BE2C (cell line): ENCODE results near the gene F2RL3.

Experiments used
- DNase-seq: peaks from one replicate; pipeline ENCODE4 v3.0.0-alpha.2; 2020
- H3K27me3 ChIP-seq: fragments of 250-450 bp; sonication (Bioruptor Pico); 2 replicates; pipeline ENCODE4 v1.5.1; 2020; ENCODE audit warnings: mild to moderate bottlenecking
- H3K36me3 ChIP-seq: fragments of 250-450 bp; sonication (Bioruptor Pico); 2 replicates; pipeline ENCODE4 v1.5.1; 2020; ENCODE audit warnings: mild to moderate bottlenecking
- H3K4me1 ChIP-seq: fragments of 250-450 bp; sonication (Bioruptor Pico); 2 replicates; pipeline ENCODE4 v1.5.1; 2020
- H3K4me3 ChIP-seq: 2 replicates; pipeline ENCODE4 v1.5.1; 2011; ENCODE audit warnings: low read depth, low read length
- H3K9me3 ChIP-seq: fragments of 250-450 bp; sonication (Bioruptor Pico); 2 replicates; pipeline ENCODE4 v1.5.1; 2020
- TF ChIP-seq, protein P1 (sequence below): IDR thresholded peaks from 2 replicates; pipeline ENCODE4 v1.5.1; 2012; ENCODE audit warnings: mild to moderate bottlenecking, low read depth, low read length

The F2RL3 gene

DNA sequence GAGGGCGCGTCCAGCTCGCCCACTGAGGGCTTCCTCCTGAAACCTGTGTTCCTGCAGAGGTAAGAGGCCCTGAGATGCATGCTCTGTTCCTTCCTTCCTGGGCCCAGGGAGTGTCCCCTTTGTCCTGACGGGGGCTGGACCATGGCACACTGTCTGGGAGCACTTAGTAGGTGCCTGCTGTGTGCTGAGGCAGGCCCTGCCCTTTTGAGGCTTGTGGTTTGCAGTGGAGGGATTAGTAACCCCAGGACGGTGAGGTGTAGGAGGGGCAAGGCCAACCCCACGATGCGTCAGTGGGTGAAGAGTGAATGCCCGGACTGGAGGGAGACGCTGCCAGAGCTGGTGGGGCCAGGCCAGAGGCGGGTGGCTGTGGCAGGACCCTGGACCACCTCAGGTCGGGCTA lies 11.2 kb upstream of the F2RL3 start:
- no peak overlapping the region for H3K4me3 ChIP-seq
- H3K27me3 ChIP-seq = no peaks in the 10 kb centered on the region
- no peaks in the 10 kb centered on the region for H3K9me3 ChIP-seq
- no peaks in the 10 kb centered on the region for H3K4me1 ChIP-seq
- H3K36me3 ChIP-seq = peaks cover 32% of the 10 kb centered on the region
- DNase-seq = no peak
- TF ChIP-seq, protein P1, sequence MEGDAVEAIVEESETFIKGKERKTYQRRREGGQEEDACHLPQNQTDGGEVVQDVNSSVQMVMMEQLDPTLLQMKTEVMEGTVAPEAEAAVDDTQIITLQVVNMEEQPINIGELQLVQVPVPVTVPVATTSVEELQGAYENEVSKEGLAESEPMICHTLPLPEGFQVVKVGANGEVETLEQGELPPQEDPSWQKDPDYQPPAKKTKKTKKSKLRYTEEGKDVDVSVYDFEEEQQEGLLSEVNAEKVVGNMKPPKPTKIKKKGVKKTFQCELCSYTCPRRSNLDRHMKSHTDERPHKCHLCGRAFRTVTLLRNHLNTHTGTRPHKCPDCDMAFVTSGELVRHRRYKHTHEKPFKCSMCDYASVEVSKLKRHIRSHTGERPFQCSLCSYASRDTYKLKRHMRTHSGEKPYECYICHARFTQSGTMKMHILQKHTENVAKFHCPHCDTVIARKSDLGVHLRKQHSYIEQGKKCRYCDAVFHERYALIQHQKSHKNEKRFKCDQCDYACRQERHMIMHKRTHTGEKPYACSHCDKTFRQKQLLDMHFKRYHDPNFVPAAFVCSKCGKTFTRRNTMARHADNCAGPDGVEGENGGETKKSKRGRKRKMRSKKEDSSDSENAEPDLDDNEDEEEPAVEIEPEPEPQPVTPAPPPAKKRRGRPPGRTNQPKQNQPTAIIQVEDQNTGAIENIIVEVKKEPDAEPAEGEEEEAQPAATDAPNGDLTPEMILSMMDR = no peak

DNA sequence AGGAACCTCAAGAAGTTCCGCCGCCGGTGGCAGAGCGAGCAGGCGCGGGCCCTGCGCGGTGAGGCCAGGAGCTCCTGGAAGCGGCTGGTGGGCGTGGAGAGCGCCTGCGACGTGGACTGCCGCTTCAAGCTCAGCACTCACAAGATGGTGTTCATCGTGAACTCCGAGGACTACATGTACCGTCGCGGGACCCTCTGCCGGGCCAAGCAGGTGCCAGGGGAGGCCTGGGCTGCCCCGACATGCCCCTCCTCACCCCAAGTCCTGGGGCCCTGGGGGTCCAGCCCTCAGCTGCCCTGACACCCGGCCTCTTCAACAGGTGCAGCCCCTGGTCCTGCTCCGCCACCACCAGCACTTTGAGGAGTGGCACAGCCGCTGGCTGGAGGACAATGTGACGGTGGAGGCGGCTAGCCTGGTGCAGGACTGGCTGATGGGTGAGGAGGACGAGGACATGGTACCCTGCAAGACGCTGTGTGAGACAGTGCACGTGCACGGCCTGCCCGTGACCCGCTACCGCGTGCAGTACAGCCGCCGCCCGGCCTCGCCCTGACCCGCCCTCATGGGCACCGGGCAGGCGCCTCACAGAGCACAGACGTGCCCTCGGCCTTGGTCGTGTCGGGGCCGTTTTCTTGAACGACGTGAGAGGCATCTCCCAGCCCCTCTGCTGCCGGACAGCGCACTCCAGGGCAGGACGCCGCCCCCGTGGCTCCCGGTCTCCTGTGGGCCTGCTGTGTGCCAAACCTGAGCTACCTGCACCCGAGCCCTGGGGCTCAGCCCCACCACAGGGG lies 10.4 kb upstream of the F2RL3 start:
- TF ChIP-seq, protein P1 = no peak
- no peak for DNase-seq
- H3K36me3 ChIP-seq = peaks cover 25% of the 10 kb centered on the region
- H3K9me3 ChIP-seq = no peaks in the 10 kb centered on the region
- no peaks in the 10 kb centered on the region for H3K27me3 ChIP-seq
- no peaks in the 10 kb centered on the region for H3K4me1 ChIP-seq
- no peak overlapping the region for H3K4me3 ChIP-seq

DNA sequence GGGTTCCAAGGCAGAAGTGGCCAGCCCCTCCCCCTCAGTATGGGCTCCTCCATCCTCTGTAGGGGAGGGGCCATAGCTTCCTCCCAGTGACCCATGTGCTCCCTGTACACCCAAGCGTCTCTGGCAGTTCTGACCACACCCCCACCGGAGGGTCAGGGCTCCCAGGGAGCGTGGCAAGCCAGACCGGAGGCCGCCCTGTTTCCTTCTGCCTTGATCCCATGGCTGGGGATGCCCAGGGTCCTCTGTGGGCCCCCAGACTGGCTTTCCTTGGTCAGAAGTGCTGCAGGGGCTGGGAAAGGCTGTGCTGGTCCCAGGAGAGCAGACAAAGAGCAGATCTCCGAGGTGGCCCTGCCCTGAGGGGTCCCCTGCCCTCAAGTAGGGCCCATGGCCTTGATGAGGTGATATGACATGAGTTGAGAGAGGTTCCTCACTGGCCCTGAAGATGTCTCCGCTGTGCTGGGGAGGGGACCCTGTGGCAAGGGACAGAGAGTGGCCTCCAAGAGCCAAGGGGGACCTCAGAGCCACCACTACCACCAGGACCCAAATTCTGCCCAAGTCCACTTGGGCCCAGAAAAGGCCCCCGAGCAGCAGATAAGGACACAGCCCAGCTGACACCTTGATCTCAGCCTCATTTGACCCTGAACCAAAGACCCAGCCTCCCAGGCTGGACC lies 7.8 kb upstream of the F2RL3 start:
- Histone ChIP-seq H3K4me1 (no peaks in the 10 kb centered on the region), H3K9me3 (no peaks in the 10 kb centered on the region), H3K27me3 (no peaks in the 10 kb centered on the region), H3K4me3 (no peak overlapping the region), H3K36me3 (peaks cover 22% of the 10 kb centered on the region)
- no peak for DNase-seq
- TF ChIP-seq, protein P1 = no peak

DNA sequence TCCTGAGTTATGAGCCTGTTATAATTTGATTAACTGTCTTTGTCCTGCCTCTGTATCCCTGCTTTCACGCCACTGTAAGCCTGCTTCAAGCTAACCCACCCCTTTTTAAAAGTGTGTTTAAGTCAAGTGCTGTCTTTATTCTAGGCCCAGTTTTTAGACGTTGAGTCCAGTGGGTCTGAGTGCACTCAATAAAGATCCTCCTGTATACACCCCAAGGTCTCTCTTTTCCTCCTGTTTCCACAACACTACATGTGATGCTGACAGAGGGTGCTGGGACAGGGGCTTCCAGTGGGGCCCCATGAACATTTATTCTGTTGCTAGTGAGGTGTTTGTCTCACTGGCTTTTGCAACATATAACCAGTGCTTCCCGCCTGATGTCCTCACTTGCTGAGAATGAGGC lies 6.7 kb upstream of the F2RL3 start:
- Histone ChIP-seq H3K36me3 (peaks cover 10% of the 10 kb centered on the region), H3K4me3 (no peak overlapping the region), H3K9me3 (no peaks in the 10 kb centered on the region), H3K27me3 (no peaks in the 10 kb centered on the region), H3K4me1 (no peaks in the 10 kb centered on the region)
- TF ChIP-seq, protein P1 = no peak
- DNase-seq = no peak

DNA sequence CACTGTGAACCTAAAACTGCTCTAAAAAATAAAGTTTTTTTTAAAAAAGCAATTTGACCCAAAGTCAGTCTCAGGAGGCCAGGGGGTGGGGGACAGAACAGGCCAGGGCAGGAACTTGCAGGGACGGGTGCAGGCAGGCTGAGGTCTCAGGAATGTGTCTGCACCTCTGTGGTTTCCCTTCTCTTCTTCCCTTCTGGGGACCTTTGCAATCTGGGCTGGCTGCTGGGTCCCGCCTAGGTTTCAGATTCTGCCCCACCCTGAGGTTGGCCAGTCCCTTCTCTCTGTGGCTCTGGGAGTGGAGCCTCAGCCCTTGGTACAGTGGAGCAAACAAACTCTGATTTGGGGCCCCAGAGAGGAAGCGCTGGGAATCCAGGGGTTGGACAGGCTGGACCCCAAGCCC lies 5.3 kb upstream of the F2RL3 start:
- TF ChIP-seq, protein P1 = no peak
- H3K27me3 ChIP-seq = no peaks in the 10 kb centered on the region
- DNase-seq = no peak
- no peak overlapping the region for H3K4me3 ChIP-seq
- H3K4me1 ChIP-seq = no peaks in the 10 kb centered on the region
- peaks cover 8% of the 10 kb centered on the region for H3K36me3 ChIP-seq
- H3K9me3 ChIP-seq = no peaks in the 10 kb centered on the region

DNA sequence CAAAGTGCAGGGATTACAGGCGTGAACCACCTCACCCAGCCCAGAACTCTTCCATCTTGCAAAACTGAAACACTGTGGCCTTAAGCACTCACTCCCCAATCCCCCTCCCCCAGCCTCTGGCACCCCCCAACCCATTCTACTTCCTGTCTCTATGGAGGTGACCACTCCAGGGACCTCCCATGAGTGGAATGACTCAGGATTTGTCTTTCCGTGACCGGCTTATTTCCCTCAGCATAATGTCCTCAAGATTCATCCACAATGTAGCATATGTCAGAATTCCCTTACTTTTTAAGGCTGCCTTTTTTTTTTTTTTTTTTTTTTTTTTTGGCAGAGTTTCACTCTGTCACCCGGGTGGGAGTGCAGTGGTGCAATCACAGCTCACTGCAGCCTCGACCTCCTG lies 3.6 kb upstream of the F2RL3 start:
- H3K4me3 ChIP-seq = no peak overlapping the region
- no peaks in the 10 kb centered on the region for H3K9me3 ChIP-seq
- H3K4me1 ChIP-seq = no peaks in the 10 kb centered on the region
- H3K27me3 ChIP-seq = no peaks in the 10 kb centered on the region
- no peak for DNase-seq
- no peaks in the 10 kb centered on the region; the same call in 1 of the 2 replicates for H3K36me3 ChIP-seq
- TF ChIP-seq, protein P1 = no peak
